ENCODE data around the gene FLYWCH2. TPM values are rescaled to one million over a fixed set of nuclear protein-coding genes. Genes with fewer than 3 reads are reported as not detected.

FLYWCH2 gene
- total and polyA plus RNA-seq, 2 of the 4 experiments (the other 2 are of a cell fraction) = 42.3 to 66.3 TPM

- no peak overlapping the region for H2BK15ac ChIP-seq (ENCODE audit: low read depth, low read length)
- intact Hi-C loops (cut with micrococcal nuclease) = no loop called here
- no TSS peak for BruUV-seq (replicated peaks)
- in situ Hi-C loops (cut with MboI; ENCODE audit: low sequenced_read_pairs) = no loop called here
- H4K5ac ChIP-seq (ENCODE audit: low read depth, low read length) = no peak overlapping the region
- DNase-seq (no peak), ATAC-seq (ENCODE audit: low read depth) (no peak)
- H2AK5ac ChIP-seq (ENCODE audit: low read depth, low read length) = no peak overlapping the region
- H3K4me3 ChIP-seq (ENCODE audit: insufficient read depth, low read depth, low read length) = no peak overlapping the region
- dilution Hi-C loops (cut with HindIII; ENCODE audit: low sequenced_read_pairs, unreplicated experiment) = no loop called here
- no peak overlapping the region for H4K91ac ChIP-seq (ENCODE audit: insufficient read depth, low read depth, low read length)
- H3K36me3 ChIP-seq (ENCODE audit: control insufficient read depth, insufficient read depth, low read length) = no peaks in the 10 kb centered on the region
- no peak overlapping the region for H2AFZ ChIP-seq (replicated peaks; ENCODE audit: low read length, poor library complexity)
- POLR2A ChIA-PET (ENCODE audit: unreplicated experiment) = no interaction called here
- no peak overlapping the region for H3K14ac ChIP-seq (replicated peaks; ENCODE audit: low read depth, low read length)
- H3K18ac ChIP-seq (ENCODE audit: low read depth, low read length) = no peak overlapping the region
- H2BK20ac ChIP-seq (ENCODE audit: low read depth, low read length) = no peak overlapping the region
- H2AK9ac ChIP-seq (replicated peaks; ENCODE audit: low read depth, low read length, poor library complexity) = no peak overlapping the region
- no peak overlapping the region for H2BK120ac ChIP-seq (ENCODE audit: low read depth, low read length)
- H3K27ac ChIP-seq (ENCODE audit: insufficient read depth, low read length) = no peak overlapping the region
- TF ChIP-seq MXI1 (IDR thresholded peaks at IDR 0.05; ENCODE audit: borderline replicate concordance, low read depth, low read length) (no peak), RCOR1 (IDR thresholded peaks at IDR 0.05; ENCODE audit: insufficient replicate concordance, low read length) (no peak), MAZ (IDR thresholded peaks at IDR 0.05; ENCODE audit: borderline replicate concordance, low read depth, low read length) (no peak), CEBPB (IDR thresholded peaks at IDR 0.05; ENCODE audit: low read depth, low read length) (no peak)
- H3K9ac ChIP-seq (ENCODE audit: low read depth, low read length) = no peak overlapping the region
- H4K8ac ChIP-seq (ENCODE audit: low read depth in 2 of 2, low read length in 2 of 2) = no peak overlapping the region
- no peaks in the 10 kb centered on the region for H3K79me1 ChIP-seq (ENCODE audit: low read depth in 1 of 2, low read length in 2 of 2)
- H3K4me2 ChIP-seq (ENCODE audit: low read depth, low read length) = no peak overlapping the region
- peaks cover 14% of the 10 kb centered on the region for H3K9me3 ChIP-seq (ENCODE audit: control insufficient read depth, insufficient read depth, low read length)
- 0 out of 2 replicates have a peak, but pooled peaks cover 2% of the 10 kb centered on the region for H3K4me1 ChIP-seq (ENCODE audit: control insufficient read depth, insufficient read depth, low read length)
- H3K27me3 ChIP-seq (ENCODE audit: control insufficient read depth, insufficient read depth, low read length) = peaks cover 21% of the 10 kb centered on the region
- no peak overlapping the region for H3K4ac ChIP-seq (ENCODE audit: low read depth, low read length)
- no peak overlapping the region for H3K56ac ChIP-seq (ENCODE audit: extremely low read depth, insufficient read depth, low read length)
- no peak overlapping the region for H3K23ac ChIP-seq (ENCODE audit: low read depth, low read length)
- CTCF ChIA-PET = no interaction called here
- H2BK5ac ChIP-seq (ENCODE audit: low read depth, low read length, poor library complexity, severe bottlenecking) = no peak overlapping the region
- no peaks in the 10 kb centered on the region for H4K20me1 ChIP-seq (ENCODE audit: insufficient read depth, low read length)
- no peaks in the 10 kb centered on the region for H3K9me1 ChIP-seq (ENCODE audit: insufficient read depth, low read length)
- 90% methylated on average over 2 of the region's 24 CpGs; no CpG with 5 or more reads in 1 of the 2 experiments for WGBS, 2 experiments (ENCODE audit: extremely low coverage in 2 of 2, insufficient read length in 1 of 2)
Measured at GRCh38 chr16:2856686-2857450, 26.1 kb upstream of the FLYWCH2 start.
